Spleen (tissue), 7 donors: ENCODE results near the gene ZNF669.

ENCODE experiments used
- POLR2A ChIP-seq, 3 donors: fragments of 450-650 bp; IDR thresholded peaks; one replicate each; pipeline ENCODE4 v1.5.1; 2017; ENCODE audit warnings: antibody characterized with exemption in 3 of 3, mild to moderate bottlenecking in 1 of 3
- POLR2AphosphoS5 ChIP-seq, 3 donors: sonication (generic); formaldehyde crosslinking; IDR thresholded peaks; one replicate each; pipeline ENCODE4 v1.5.1; 2017; ENCODE audit warnings: antibody characterized with exemption in 3 of 3
- TF ChIP-seq, protein P1 (sequence below), 11 experiments: fragments of 200-600 bp in 7 of 11; fragments of 450-650 bp in 4 of 11; sonication (generic) in 4 of 11; IDR thresholded peaks in 8 of 11; conservative IDR thresholded peaks in 3 of 11; 1 replicate in 7 of 11; 2 replicates in 4 of 11; pipeline versions ENCODE4 v1.4.0 to v1.8.0; 2016 to 2021; ENCODE audit warnings: antibody characterized with exemption in 11 of 11, inconsistent platforms in 4 of 11, mild to moderate bottlenecking in 1 of 11
- donor health status: DM: no; HTN: no; CAD: no; lungs with moderate emphysema.
- donor health status: DM: no; HTN: no; CAD: no.
- donor health status: DM: no; HTN: no; CAD: no.

DNA sequence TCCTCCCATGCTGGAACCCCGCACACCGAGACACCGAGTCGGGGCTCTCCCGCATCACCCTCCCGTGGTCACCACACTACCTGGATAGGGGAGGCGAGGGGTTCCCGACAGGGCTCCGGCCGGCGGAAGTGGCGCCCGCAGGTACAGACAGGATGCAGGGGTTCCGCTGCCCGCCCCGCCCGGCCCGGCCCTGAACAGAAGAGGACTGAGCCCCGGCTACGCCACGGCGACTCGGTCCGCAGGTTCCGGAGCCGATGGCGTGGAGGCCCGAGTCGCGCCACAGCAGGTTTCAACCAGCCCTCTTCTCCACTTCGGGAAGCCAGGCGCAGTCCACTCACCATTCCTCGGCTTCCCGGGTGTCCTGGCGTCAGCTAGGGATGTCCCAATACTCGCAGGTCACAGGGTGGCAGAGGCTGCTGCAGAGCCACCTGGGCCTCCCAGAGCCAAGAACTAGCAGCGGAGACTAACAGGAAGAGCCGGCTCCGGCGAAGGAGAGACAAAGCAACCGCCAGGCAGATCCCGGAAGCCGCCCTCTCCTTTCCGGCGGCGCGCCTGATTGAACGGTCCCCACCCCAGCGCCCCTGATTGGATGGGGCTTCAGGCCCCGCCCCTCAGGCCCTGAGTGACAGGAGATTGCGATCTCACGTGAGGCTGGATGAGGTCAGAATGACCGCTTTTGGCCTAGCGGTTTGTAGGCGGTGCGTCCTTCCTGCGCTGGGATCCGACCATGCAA, at the start of gene ZNF669:
- TF ChIP-seq, protein P1, sequence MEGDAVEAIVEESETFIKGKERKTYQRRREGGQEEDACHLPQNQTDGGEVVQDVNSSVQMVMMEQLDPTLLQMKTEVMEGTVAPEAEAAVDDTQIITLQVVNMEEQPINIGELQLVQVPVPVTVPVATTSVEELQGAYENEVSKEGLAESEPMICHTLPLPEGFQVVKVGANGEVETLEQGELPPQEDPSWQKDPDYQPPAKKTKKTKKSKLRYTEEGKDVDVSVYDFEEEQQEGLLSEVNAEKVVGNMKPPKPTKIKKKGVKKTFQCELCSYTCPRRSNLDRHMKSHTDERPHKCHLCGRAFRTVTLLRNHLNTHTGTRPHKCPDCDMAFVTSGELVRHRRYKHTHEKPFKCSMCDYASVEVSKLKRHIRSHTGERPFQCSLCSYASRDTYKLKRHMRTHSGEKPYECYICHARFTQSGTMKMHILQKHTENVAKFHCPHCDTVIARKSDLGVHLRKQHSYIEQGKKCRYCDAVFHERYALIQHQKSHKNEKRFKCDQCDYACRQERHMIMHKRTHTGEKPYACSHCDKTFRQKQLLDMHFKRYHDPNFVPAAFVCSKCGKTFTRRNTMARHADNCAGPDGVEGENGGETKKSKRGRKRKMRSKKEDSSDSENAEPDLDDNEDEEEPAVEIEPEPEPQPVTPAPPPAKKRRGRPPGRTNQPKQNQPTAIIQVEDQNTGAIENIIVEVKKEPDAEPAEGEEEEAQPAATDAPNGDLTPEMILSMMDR (IDR thresholded peaks at IDR 0.05 in 8 of 11, conservative IDR thresholded peaks at IDR 0.05 in 3 of 11): peak in 3 of 11 experiments; percentile 14 to 29 (median 20)
- peak; percentile 95 to 96 (median 95) for TF ChIP-seq POLR2AphosphoS5 (IDR thresholded peaks at IDR 0.05)
- peak in 2 of 3 donors; percentile 37 to 64 for TF ChIP-seq POLR2A (IDR thresholded peaks at IDR 0.05)
